Measurements from ENCODE around the gene NIPSNAP2.
"Not testable (repeated sequence)": the region's sequence is repeated elsewhere in the genome, so short reads cannot be mapped to it uniquely, and the experiment has no call there.

The NIPSNAP2 gene

GRCh38 chr7:56048245-56048644, 83.9 kb downstream of the NIPSNAP2 start:
- Mint-ChIP-seq H3K36me3 (ENCODE audit: low read depth) (peaks cover 7% of the 10 kb centered on the region), H3K4me3 (no peak overlapping the region), H3K27ac (peak overlapping the region; percentile 45), H3K4me1 (peaks cover 34% of the 10 kb centered on the region), H3K9me3 (no peaks in the 10 kb centered on the region), H3K27me3 (ENCODE audit: low read depth, poor library complexity) (no peaks in the 10 kb centered on the region)
- no peak for TF ChIP-seq CTCF (IDR thresholded peaks at IDR 0.05)
- no peak for DNase-seq

- Mint-ChIP-seq H3K27ac (peak overlapping the region; percentile 45), H3K4me1 (peaks cover 40% of the 10 kb centered on the region), H3K36me3 (ENCODE audit: low read depth) (peaks cover 12% of the 10 kb centered on the region)
- not testable (repeated sequence) for H3K27me3 Mint-ChIP-seq (ENCODE audit: low read depth, poor library complexity); H3K9me3 Mint-ChIP-seq; H3K4me3 Mint-ChIP-seq; DNase-seq
These were observed 84.4 kb downstream of the NIPSNAP2 start for GRCh38 chr7:56048763-56049162.

All from nephron progenitor cell (in vitro differentiated cells).